Endodermal cell (in vitro differentiated cells): Measurements from ENCODE around the gene KCND3. TPM values are rescaled to one million over a fixed set of nuclear protein-coding genes. Genes with fewer than 3 reads are reported as not detected.

Experiments
- DNase-seq: peaks from one replicate; pipeline ENCODE4 v3.0.0-alpha.2; 2017
- H3K27ac ChIP-seq: 2 replicates; pipeline ENCODE4 v1.5.1; 2013; ENCODE audit warnings: mild to moderate bottlenecking, low read depth, low read length, moderate library complexity
- H3K27me3 ChIP-seq: 2 replicates; pipeline ENCODE4 v1.6.1; 2013; ENCODE audit warnings: mild to moderate bottlenecking, low read length, moderate library complexity; ENCODE audit not compliant: insufficient read depth, control insufficient read depth, poor library complexity, severe bottlenecking
- H3K36me3 ChIP-seq: 2 replicates; pipeline ENCODE4 v1.7.0; 2013; ENCODE audit warnings: mild to moderate bottlenecking, low read length, moderate library complexity; ENCODE audit not compliant: control insufficient read depth, insufficient read depth
- H3K4me1 ChIP-seq: one replicate; pipeline ENCODE4 v1.7.0; 2013; ENCODE audit warnings: low read length; ENCODE audit not compliant: control insufficient read depth, insufficient read depth
- H3K4me3 ChIP-seq: 2 replicates; pipeline ENCODE4 v1.5.1; 2013; ENCODE audit warnings: mild to moderate bottlenecking, low read length, moderate library complexity
- H3K9ac ChIP-seq: 2 replicates; pipeline ENCODE4 v1.6.1; 2013; ENCODE audit warnings: mild to moderate bottlenecking, low read length, moderate library complexity; ENCODE audit not compliant: poor library complexity, severe bottlenecking; ENCODE audit errors: extremely low read depth
- H3K9me3 ChIP-seq: 2 replicates; pipeline ENCODE4 v1.6.1; 2013; ENCODE audit warnings: mild to moderate bottlenecking, low read length, moderate library complexity; ENCODE audit not compliant: control insufficient read depth
- H3K27ac Mint-ChIP-seq: 2 replicates; pipeline ENCODE4 v1.8.0; 2020; ENCODE audit warnings: mixed read lengths
- H3K27me3 Mint-ChIP-seq: 2 replicates; pipeline ENCODE4 v1.8.0; 2021; ENCODE audit warnings: mild to moderate bottlenecking, mixed read lengths; ENCODE audit not compliant: insufficient read depth
- H3K36me3 Mint-ChIP-seq: 2 replicates; pipeline ENCODE4 v1.8.0; 2020; ENCODE audit warnings: low read depth, mixed read lengths
- H3K4me1 Mint-ChIP-seq: 2 replicates; pipeline ENCODE4 v1.8.0; 2020; ENCODE audit warnings: mixed read lengths
- H3K4me3 Mint-ChIP-seq: 2 replicates; pipeline ENCODE4 v1.8.0; 2020; ENCODE audit warnings: mild to moderate bottlenecking, moderate library complexity, mixed read lengths
- H3K9me3 Mint-ChIP-seq: 2 replicates; pipeline ENCODE4 v1.8.0; 2020; ENCODE audit warnings: mild to moderate bottlenecking, mixed read lengths
- CTCF ChIP-seq: fragments of 200-600 bp; sonication (generic); conservative IDR thresholded peaks from 2 replicates; pipeline ENCODE4 v1.5.0; 2021; ENCODE audit warnings: antibody characterized with exemption, mild to moderate bottlenecking
- WGBS, 2 experiments: methylation state at CpG; one replicate each; pipeline versions ENCODE4 v1.1.5 to v1.1.7; 2013; ENCODE audit warnings: missing lambda C conversion rate in 2 of 2, mixed read lengths in 1 of 2; ENCODE audit not compliant: insufficient coverage in 1 of 2, insufficient read length in 1 of 2; 5-methylcytosine and 5-hydroxymethylcytosine counted together
- total RNA-seq, 2 donors: library from RNA; stranded (reverse); fragmentation: NEBNext Ultra II Directional in 1 of 2; extraction: Animal tissue kit (Norgen Biotek cat#: 25700) in 1 of 2; gene quantifications; 2 replicates in 1 of 2; 3 replicates in 1 of 2; pipeline ENCODE4 v1.2.1, GENCODE V29; 2021

KCND3 gene
- total RNA-seq, 2 donors from 2014 or later: 0.13 TPM; not detected in 1

- Histone ChIP-seq H3K36me3 (no peaks in the 10 kb centered on the region), H3K9ac (no peak overlapping the region), H3K9me3 (no peaks in the 10 kb centered on the region), H3K4me1 (no peaks in the 10 kb centered on the region), H3K4me3 (no peak overlapping the region), H3K27ac (no peak overlapping the region), H3K27me3 (peaks cover 22% of the 10 kb centered on the region)
- WGBS, 2 experiments: 91 to 93% methylated on average over 2 to 7 of the region's 7 CpGs
- no peak for TF ChIP-seq CTCF
- no peak for DNase-seq
- Mint-ChIP-seq H3K27ac (no peak overlapping the region), H3K36me3 (no peaks in the 10 kb centered on the region), H3K4me1 (no peaks in the 10 kb centered on the region), H3K27me3 (peaks cover 18% of the 10 kb centered on the region), H3K4me3 (no peak overlapping the region), H3K9me3 (no peaks in the 10 kb centered on the region)
These were observed 153.4 kb downstream of the KCND3 start for GRCh38 chr1:111836111-111836510.

DNA sequence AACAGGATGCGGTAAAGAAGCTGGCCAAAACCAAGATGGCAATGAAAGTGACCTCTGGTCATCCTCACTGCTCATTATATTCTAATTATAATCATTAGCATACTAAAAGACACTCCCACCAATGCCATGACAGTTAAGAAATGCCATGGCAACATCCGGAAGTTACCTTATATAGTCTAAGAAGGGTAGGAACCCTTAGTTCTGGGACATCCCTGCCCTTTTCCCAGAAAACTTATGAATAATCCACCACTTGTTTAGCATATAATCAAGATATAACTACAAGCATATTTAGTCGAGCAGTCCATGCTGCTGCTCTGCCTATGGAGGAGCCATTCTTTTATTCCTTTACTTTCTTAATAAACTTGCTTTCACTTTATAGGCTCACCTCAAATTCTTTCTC lies 154.0 kb downstream of the KCND3 start:
- Histone ChIP-seq H3K4me1 (no peaks in the 10 kb centered on the region), H3K36me3 (no peaks in the 10 kb centered on the region), H3K9ac (no peak overlapping the region), H3K27ac (no peak overlapping the region), H3K27me3 (peaks cover 21% of the 10 kb centered on the region), H3K4me3 (no peak overlapping the region), H3K9me3 (no peaks in the 10 kb centered on the region)
- H3K9me3 Mint-ChIP-seq: no peaks in the 10 kb centered on the region
- TF ChIP-seq CTCF: no peak
- no peak for DNase-seq
- peaks cover 18% of the 10 kb centered on the region for H3K27me3 Mint-ChIP-seq
- H3K27ac Mint-ChIP-seq: no peak overlapping the region
- WGBS, 2 experiments: 80 to 88% methylated on average over 3 of the region's 3 CpGs
- no peaks in the 10 kb centered on the region for H3K36me3 Mint-ChIP-seq
- H3K4me1 Mint-ChIP-seq: no peaks in the 10 kb centered on the region
- no peak overlapping the region for H3K4me3 Mint-ChIP-seq

DNA sequence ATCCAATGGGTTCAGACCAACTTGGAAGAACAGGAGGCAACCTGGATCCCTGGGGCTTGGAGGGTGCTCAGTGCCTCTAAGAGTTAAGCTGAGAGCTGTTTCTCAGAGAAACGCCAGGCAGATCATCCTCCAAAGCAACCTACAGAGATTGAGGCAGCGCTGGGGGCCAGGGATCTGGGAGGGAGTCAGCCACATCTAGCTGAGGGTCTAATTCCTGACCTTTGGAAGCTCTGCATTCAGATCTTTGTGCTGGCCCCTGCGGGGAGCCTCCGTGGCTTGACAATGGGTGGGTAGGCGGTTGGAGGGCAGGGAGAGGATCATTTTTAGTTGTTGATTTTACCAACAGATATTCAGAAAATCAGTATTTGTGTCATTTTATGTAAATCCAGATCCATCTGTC lies 154.5 kb downstream of the KCND3 start:
- Mint-ChIP-seq H3K4me3 (no peak overlapping the region), H3K4me1 (no peaks in the 10 kb centered on the region), H3K27ac (no peak overlapping the region), H3K27me3 (peaks cover 18% of the 10 kb centered on the region), H3K36me3 (no peaks in the 10 kb centered on the region), H3K9me3 (no peaks in the 10 kb centered on the region)
- no peaks in the 10 kb centered on the region for H3K36me3 ChIP-seq
- peaks cover 17% of the 10 kb centered on the region for H3K27me3 ChIP-seq
- no peak overlapping the region for H3K27ac ChIP-seq
- H3K4me1 ChIP-seq: no peaks in the 10 kb centered on the region
- no peak overlapping the region for H3K4me3 ChIP-seq
- H3K9me3 ChIP-seq: no peaks in the 10 kb centered on the region
- no peak overlapping the region for H3K9ac ChIP-seq
- 62 to 91% methylated on average over 3 to 5 of the region's 5 CpGs for WGBS, 2 experiments
- no peak for TF ChIP-seq CTCF
- DNase-seq: no peak
